CD14-positive monocyte (primary cell): ENCODE measurements around the gene GAA. TPM values are rescaled to one million over a fixed set of nuclear protein-coding genes. Genes with fewer than 3 reads are reported as not detected.

ENCODE experiments used
- DNase-seq, 3 donors: peaks; one replicate each; pipeline ENCODE4 v3.0.0-alpha.2; 2011 to 2022
- H2AFZ ChIP-seq: 2 replicates; pipeline ENCODE4 v1.6.0; 2012; ENCODE audit warnings: mild to moderate bottlenecking, low read depth, low read length, inconsistent platforms; ENCODE audit not compliant: insufficient read depth, poor library complexity, severe bottlenecking
- H3K27ac ChIP-seq, 2 donors: 1 replicate in 1 of 2; 2 replicates in 1 of 2; pipeline ENCODE4 v1.5.1; 2012 to 2013; ENCODE audit warnings: low read length in 2 of 2, control low read depth in 1 of 2, inconsistent platforms in 1 of 2, low read depth in 1 of 2, mild to moderate bottlenecking in 1 of 2
- H3K27me3 ChIP-seq, 2 donors: one replicate each; pipeline versions ENCODE4 v1.6.0 to v1.6.1; 2011 to 2013; ENCODE audit warnings: low read length in 2 of 2; ENCODE audit not compliant: control insufficient read depth in 2 of 2, insufficient read depth in 2 of 2
- H3K36me3 ChIP-seq, 2 donors: replicated peaks in 1 of 2; 1 replicate in 1 of 2; 2 replicates in 1 of 2; pipeline versions ENCODE4 v1.5.1 to v1.6.1; 2012 to 2013; ENCODE audit warnings: low read length in 2 of 2, control low read depth in 1 of 2, inconsistent platforms in 1 of 2, mild to moderate bottlenecking in 1 of 2; ENCODE audit not compliant: insufficient read depth in 2 of 2, control insufficient read depth in 1 of 2
- H3K4me1 ChIP-seq, 2 donors: 1 replicate in 1 of 2; 2 replicates in 1 of 2; pipeline versions ENCODE4 v1.5.1 to v1.6.1; 2012 to 2013; ENCODE audit warnings: low read length in 2 of 2, control low read depth in 1 of 2, inconsistent platforms in 1 of 2, mild to moderate bottlenecking in 1 of 2, moderate library complexity in 1 of 2; ENCODE audit not compliant: insufficient read depth in 2 of 2, control insufficient read depth in 1 of 2
- H3K4me2 ChIP-seq: replicated peaks from 2 replicates; pipeline ENCODE3; 2012; ENCODE audit warnings: low read length, moderate library complexity, mild to moderate bottlenecking; ENCODE audit not compliant: poor library complexity, severe bottlenecking; ENCODE audit errors: extremely low read depth
- H3K4me3 ChIP-seq, 3 experiments: fragments of 200-600 bp in 1 of 3; sonication (generic) in 1 of 3; replicated peaks in 1 of 3; 1 replicate in 2 of 3; 2 replicates in 1 of 3; pipeline ENCODE4 v1.5.1; 2011 to 2013; ENCODE audit warnings: low read length in 3 of 3, mild to moderate bottlenecking in 3 of 3, control low read depth in 2 of 3, low read depth in 2 of 3, inconsistent platforms in 1 of 3, moderate library complexity in 1 of 3
- H3K79me2 ChIP-seq: 2 replicates; pipeline ENCODE4 v1.6.0; 2012; ENCODE audit warnings: mild to moderate bottlenecking, control low read depth, inconsistent platforms, low read length, moderate library complexity; ENCODE audit not compliant: insufficient read depth
- H3K9ac ChIP-seq: 2 replicates; pipeline ENCODE4 v1.6.0; 2017; ENCODE audit warnings: low read length, mild to moderate bottlenecking; ENCODE audit not compliant: insufficient read depth, poor library complexity, severe bottlenecking
- H3K9me3 ChIP-seq, 2 donors: replicated peaks in 1 of 2; 1 replicate in 1 of 2; 2 replicates in 1 of 2; pipeline versions ENCODE4 v1.5.1 to v1.6.1; 2012 to 2013; ENCODE audit warnings: low read length in 2 of 2, control low read depth in 1 of 2; ENCODE audit not compliant: control insufficient read depth in 1 of 2, insufficient read depth in 1 of 2
- H4K20me1 ChIP-seq: 2 replicates; pipeline ENCODE4 v1.6.0; 2012; ENCODE audit warnings: mild to moderate bottlenecking, low read length, control low read depth, moderate library complexity; ENCODE audit not compliant: insufficient read depth
- H3K27ac Mint-ChIP-seq, 7 donors: one replicate each; pipeline ENCODE4 v1.8.0; 2020; ENCODE audit warnings: mild to moderate bottlenecking in 7 of 7, mixed read lengths in 7 of 7, moderate library complexity in 6 of 7, inconsistent platforms in 2 of 7
- H3K27me3 Mint-ChIP-seq, 3 donors: one replicate each; pipeline ENCODE4 v1.8.0; 2021 to 2022; ENCODE audit warnings: low read depth in 3 of 3, mild to moderate bottlenecking in 3 of 3, mixed read lengths in 3 of 3, moderate library complexity in 3 of 3, inconsistent platforms in 1 of 3
- H3K36me3 Mint-ChIP-seq, 2 donors: one replicate each; pipeline ENCODE4 v1.8.0; 2020; ENCODE audit warnings: mixed read lengths in 2 of 2, inconsistent platforms in 1 of 2, mild to moderate bottlenecking in 1 of 2
- H3K4me1 Mint-ChIP-seq: one replicate; pipeline ENCODE4 v1.8.0; 2020; ENCODE audit warnings: mild to moderate bottlenecking, mixed read lengths
- H3K4me3 Mint-ChIP-seq, 2 donors: one replicate each; pipeline ENCODE4 v1.8.0; 2020; ENCODE audit warnings: mild to moderate bottlenecking in 2 of 2, mixed read lengths in 2 of 2, moderate library complexity in 1 of 2
- H3K9me3 Mint-ChIP-seq, 7 donors: one replicate each; pipeline ENCODE4 v1.8.0; 2020 to 2022; ENCODE audit warnings: mixed read lengths in 7 of 7, mild to moderate bottlenecking in 6 of 7, moderate library complexity in 6 of 7, inconsistent platforms in 2 of 7
- WGBS: methylation state at CpG from one replicate; pipeline ENCODE4 v1.1.5; 2013; ENCODE audit warnings: missing lambda C conversion rate; ENCODE audit not compliant: insufficient coverage; 5-methylcytosine and 5-hydroxymethylcytosine counted together
- intact Hi-C, 2 donors: fragments of 100-400 bp; cut with micrococcal nuclease; formaldehyde crosslinking; loops; one replicate each; pipeline versions ENCODE4 v1.15.0 to v1.15.1; 2023
- polyA plus RNA-seq, 3 donors: library from polyadenylated mRNA; depleted of rRNA in 1 of 3; unstranded in 2 of 3; stranded (reverse) in 1 of 3; fragments of 300-500 nt in 2 of 3; fragments of >200 nt in 1 of 3; fragmentation: Illumina TruSeq in 2 of 3; gene quantifications; 1 replicate in 2 of 3; 2 replicates in 1 of 3; pipeline ENCODE4 v1.2.3, GENCODE V29; 2012 to 2021
- TF ChIP-seq, protein P1 (sequence below): fragments of 200-600 bp; IDR thresholded peaks from one replicate; pipeline ENCODE4 v1.8.0; 2022; ENCODE audit warnings: antibody characterized with exemption, mild to moderate bottlenecking

The GAA gene
- polyA plus RNA-seq, 3 donors = 116 to 140 (median 120) TPM

DNA sequence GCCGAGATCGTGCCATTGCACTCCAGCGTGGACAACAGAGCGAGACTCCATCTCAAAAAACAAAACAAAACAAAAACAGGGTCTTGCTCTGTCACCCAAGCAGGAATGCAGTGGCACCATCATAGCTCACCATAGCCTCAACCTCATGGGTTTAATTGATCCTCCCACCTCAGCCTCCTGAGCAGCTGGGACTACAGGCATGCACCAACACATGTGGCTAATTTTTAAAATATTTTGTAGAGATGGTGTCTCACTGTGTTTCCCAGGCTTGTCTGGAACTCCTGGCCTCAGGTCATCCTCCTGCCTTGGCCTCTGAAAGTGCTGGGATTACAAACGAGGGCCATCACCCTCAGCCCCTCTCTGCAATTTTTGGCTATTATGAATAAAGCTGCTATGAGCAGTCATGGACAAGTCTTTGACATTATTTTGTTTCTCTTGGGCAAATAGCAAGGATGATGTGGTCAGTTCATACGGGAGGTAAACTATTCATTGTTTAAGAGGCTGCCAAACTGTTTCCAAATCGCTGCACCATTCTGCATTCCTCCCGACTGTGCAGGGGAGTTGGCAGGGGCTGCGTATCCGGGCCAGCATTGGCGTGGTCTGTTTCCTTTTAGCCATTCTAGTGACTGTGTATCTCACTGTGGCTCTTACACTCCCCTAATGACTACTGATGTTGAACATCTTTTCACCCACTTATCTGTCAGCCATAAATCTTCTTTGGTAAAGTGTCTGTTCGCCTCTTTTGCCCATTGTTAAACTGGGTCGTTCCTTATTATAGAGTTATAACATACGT, 24.5 kb downstream of the GAA start:
- Histone ChIP-seq H3K4me3 (no peak overlapping the region), H3K4me2 (no peak overlapping the region), H3K79me2 (no peaks in the 10 kb centered on the region), H4K20me1 (no peaks in the 10 kb centered on the region), H3K36me3 (no peaks in the 10 kb centered on the region), H3K4me1 (no peaks in the 10 kb centered on the region), H3K9ac (no peak overlapping the region), H3K27me3 (peaks cover 0 to 5% of the 10 kb centered on the region in 2 donors), H3K9me3 (no peaks in the 10 kb centered on the region), H2AFZ (no peak overlapping the region), H3K27ac (no peak overlapping the region)
- Mint-ChIP-seq H3K4me1 (no peaks in the 10 kb centered on the region), H3K27me3 (peaks cover 8 to 17% (median 8%) of the 10 kb centered on the region in 3 donors), H3K4me3 (no peak overlapping the region), H3K9me3 (no peaks in the 10 kb centered on the region), H3K36me3 (no peaks in the 10 kb centered on the region), H3K27ac (peak overlapping the region in 1 of 7 donors; percentile 75)
- TF ChIP-seq, protein P1, sequence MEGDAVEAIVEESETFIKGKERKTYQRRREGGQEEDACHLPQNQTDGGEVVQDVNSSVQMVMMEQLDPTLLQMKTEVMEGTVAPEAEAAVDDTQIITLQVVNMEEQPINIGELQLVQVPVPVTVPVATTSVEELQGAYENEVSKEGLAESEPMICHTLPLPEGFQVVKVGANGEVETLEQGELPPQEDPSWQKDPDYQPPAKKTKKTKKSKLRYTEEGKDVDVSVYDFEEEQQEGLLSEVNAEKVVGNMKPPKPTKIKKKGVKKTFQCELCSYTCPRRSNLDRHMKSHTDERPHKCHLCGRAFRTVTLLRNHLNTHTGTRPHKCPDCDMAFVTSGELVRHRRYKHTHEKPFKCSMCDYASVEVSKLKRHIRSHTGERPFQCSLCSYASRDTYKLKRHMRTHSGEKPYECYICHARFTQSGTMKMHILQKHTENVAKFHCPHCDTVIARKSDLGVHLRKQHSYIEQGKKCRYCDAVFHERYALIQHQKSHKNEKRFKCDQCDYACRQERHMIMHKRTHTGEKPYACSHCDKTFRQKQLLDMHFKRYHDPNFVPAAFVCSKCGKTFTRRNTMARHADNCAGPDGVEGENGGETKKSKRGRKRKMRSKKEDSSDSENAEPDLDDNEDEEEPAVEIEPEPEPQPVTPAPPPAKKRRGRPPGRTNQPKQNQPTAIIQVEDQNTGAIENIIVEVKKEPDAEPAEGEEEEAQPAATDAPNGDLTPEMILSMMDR = no peak
- WGBS = 86% methylated on average over 10 of the region's 14 CpGs
- intact Hi-C loops = no loop called here
- DNase-seq = no peak

DNA sequence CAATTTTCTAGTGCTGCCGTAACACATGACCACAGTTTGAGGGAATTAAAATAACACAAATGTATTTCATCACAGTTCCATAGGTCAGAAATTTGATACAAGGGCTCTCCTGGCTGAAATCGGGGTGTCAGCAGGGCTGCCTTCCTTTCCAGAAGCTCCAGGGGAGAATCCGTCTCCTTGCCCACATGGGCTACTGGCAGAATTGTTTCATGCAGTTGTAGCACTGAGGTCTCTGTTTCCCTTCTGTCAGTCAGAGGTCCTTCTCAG, 25.0 kb downstream of the GAA start:
- H3K9me3 ChIP-seq = no peaks in the 10 kb centered on the region
- peaks cover 0 to 5% of the 10 kb centered on the region in 2 donors for H3K27me3 ChIP-seq
- no peaks in the 10 kb centered on the region for H3K4me1 ChIP-seq
- no peak overlapping the region for H3K4me2 ChIP-seq
- DNase-seq = no peak
- no peak overlapping the region for H3K4me3 ChIP-seq
- Mint-ChIP-seq H3K27ac (no peak overlapping the region), H3K4me3 (no peak overlapping the region), H3K36me3 (no peaks in the 10 kb centered on the region), H3K4me1 (no peaks in the 10 kb centered on the region), H3K9me3 (no peaks in the 10 kb centered on the region), H3K27me3 (peaks cover 8 to 19% (median 8%) of the 10 kb centered on the region in 3 donors)
- no peak overlapping the region for H3K27ac ChIP-seq
- H4K20me1 ChIP-seq = no peaks in the 10 kb centered on the region
- intact Hi-C loops = no loop called here
- no peak overlapping the region for H2AFZ ChIP-seq
- no peak overlapping the region for H3K9ac ChIP-seq
- WGBS = 100% methylated on average over 1 of the region's 3 CpGs
- H3K36me3 ChIP-seq = no peaks in the 10 kb centered on the region
- TF ChIP-seq, protein P1 = no peak
- H3K79me2 ChIP-seq = no peaks in the 10 kb centered on the region
